GM19328 (cell line): ENCODE measurements around the gene IL10RB.
A peak's percentile ranks its signal among the peaks of the same experiment; 100 is the strongest.
"Not testable (repeated sequence)": the region's sequence is repeated elsewhere in the genome, so short reads cannot be mapped to it uniquely, and the experiment has no call there.

Experiments
- ATAC-seq: cut with Tn5 transposase; IDR thresholded peaks from one replicate; pipeline ENCODE4 v1.9.1; 2021; ENCODE audit warnings: mild to moderate bottlenecking, moderate library complexity; ENCODE audit not compliant: unreplicated experiment

The IL10RB gene

GRCh38 chr21:33266050-33266788 lies at the start of gene IL10RB:
IL10RB (plus strand) TSS chr21:33266367; CDS start chr21:33266466, 99 bp downstream.
- peak; percentile 46 for ATAC-seq

GRCh38 chr21:33217138-33217520 lies 49.0 kb upstream of the IL10RB start:
- ATAC-seq = no peak

GRCh38 chr21:33219300-33219699 lies 46.9 kb upstream of the IL10RB start:
- ATAC-seq = no peak

- ATAC-seq = no peak
Measured at GRCh38 chr21:33219954-33220353, 46.2 kb upstream of the IL10RB start.

GRCh38 chr21:33225376-33225775 lies 40.8 kb upstream of the IL10RB start:
- not testable (repeated sequence) for ATAC-seq

GRCh38 chr21:33228455-33228854 lies 37.7 kb upstream of the IL10RB start:
- no peak for ATAC-seq

- ATAC-seq = no peak
Measured at GRCh38 chr21:33229099-33229783, 36.9 kb upstream of the IL10RB start.

- peak; percentile 68 for ATAC-seq
Measured at GRCh38 chr21:33229784-33230544, 36.2 kb upstream of the IL10RB start, which contains the start of gene IFNAR2. IFNAR2 (plus strand) TSS chr21:33229938; CDS start chr21:33241923, 11,985 bp downstream.

GRCh38 chr21:33230545-33231324 lies 35.4 kb upstream of the IL10RB start:
- peak; percentile 43 for ATAC-seq

- ATAC-seq = no peak
Measured at GRCh38 chr21:33231526-33231925, 34.6 kb upstream of the IL10RB start.

GRCh38 chr21:33232291-33233034 lies 33.7 kb upstream of the IL10RB start:
- ATAC-seq = no peak

- ATAC-seq = no peak
Measured at GRCh38 chr21:33234635-33235520, 31.3 kb upstream of the IL10RB start.

- no peak for ATAC-seq
Measured at GRCh38 chr21:33236013-33236686, 30.0 kb upstream of the IL10RB start.

GRCh38 chr21:33236766-33237165 lies 29.4 kb upstream of the IL10RB start:
- ATAC-seq = no peak

- ATAC-seq = no peak
Measured at GRCh38 chr21:33237486-33237885, 28.7 kb upstream of the IL10RB start.

GRCh38 chr21:33238146-33238545 lies 28.0 kb upstream of the IL10RB start:
- peak; percentile 15 for ATAC-seq

GRCh38 chr21:33238565-33239255 lies 27.5 kb upstream of the IL10RB start:
- peak; percentile 65 for ATAC-seq
